Right lobe of liver (tissue), 6 donors: ENCODE measurements around the gene C4BPB. TPM values are rescaled to one million over a fixed set of nuclear protein-coding genes. Genes with fewer than 3 reads are reported as not detected.
A peak's percentile ranks its signal among the peaks of the same experiment; 100 is the strongest.

Experiments used
- ATAC-seq, 4 donors: fragments of 200-7000 bp; cut with Tn5 transposase; one replicate each; pipeline ENCODE4 v1.9.1; 2020; ENCODE audit warnings: mild to moderate bottlenecking in 4 of 4, moderate library complexity in 4 of 4
- DNase-seq, 3 donors: peaks; one replicate each; pipeline ENCODE4 v3.0.0-alpha.2; 2020
- H3K27ac ChIP-seq, 3 donors: fragments of 200-600 bp; one replicate each; pipeline ENCODE4 v1.8.0; 2022
- H3K27me3 ChIP-seq, 2 donors: fragments of 200-600 bp; one replicate each; pipeline ENCODE4 v1.8.0; 2022
- H3K36me3 ChIP-seq, 4 donors: fragments of 200-600 bp; sonication (generic) in 1 of 4; one replicate each; pipeline versions ENCODE4 v1.5.1 to v1.8.0; 2017 to 2022; ENCODE audit warnings: control low read depth in 1 of 4
- H3K4me1 ChIP-seq, 4 donors: fragments of 200-600 bp; sonication (generic) in 1 of 4; one replicate each; pipeline versions ENCODE4 v1.5.1 to v1.8.0; 2017 to 2022; ENCODE audit warnings: control low read depth in 1 of 4
- H3K4me3 ChIP-seq, 3 donors: fragments of 200-600 bp; one replicate each; pipeline ENCODE4 v1.8.0; 2022
- H3K9me3 ChIP-seq, 4 donors: fragments of 200-600 bp; sonication (generic) in 1 of 4; one replicate each; pipeline versions ENCODE4 v1.5.1 to v1.8.0; 2017 to 2022; ENCODE audit warnings: control low read depth in 1 of 4
- POLR2A ChIP-seq: fragments of 450-650 bp; IDR thresholded peaks from one replicate; pipeline ENCODE4 v1.6.1; 2017; ENCODE audit warnings: antibody characterized with exemption, mild to moderate bottlenecking
- WGBS: methylation state at CpG from one replicate; pipeline ENCODE4 v1.1.6; 2018; ENCODE audit warnings: low coverage, low lambda C conversion rate; ENCODE audit not compliant: insufficient coverage; ENCODE audit errors: missing lambda C conversion rate; 5-methylcytosine and 5-hydroxymethylcytosine counted together
- intact Hi-C, 2 donors: fragments of 100-400 bp; cut with DNase I; formaldehyde crosslinking; loops; one replicate each; pipeline versions ENCODE4 v1.11.2 to v1.14.1; 2022
- total RNA-seq, 6 experiments: library from RNA; depleted of rRNA in 2 of 6; stranded (reverse); fragments of >200 nt in 2 of 6; fragmentation: NEBNext Ultra II Directional in 3 of 6; extraction: Animal tissue kit (Norgen Biotek cat#: 25700) in 3 of 6; gene quantifications; one replicate each; pipeline versions ENCODE4 v1.1.0 to v1.2.4, GENCODE V29; 2016 to 2023
- TF ChIP-seq, protein P1 (sequence below), 4 donors: fragments of 200-600 bp in 3 of 4; fragments of 450-650 bp in 1 of 4; IDR thresholded peaks; one replicate each; pipeline versions ENCODE4 v1.5.1 to v1.8.0; 2016 to 2022; ENCODE audit warnings: antibody characterized with exemption in 4 of 4, mild to moderate bottlenecking in 2 of 4
- donor health status: DM: no; HTN: yes; CAD: no.
- donor health status: DM: no; HTN: no; CAD: no.
- donor health status: DM: no; HTN: no; CAD: no.
- donor health status: DM: no; HTN: yes; CAD: no.
- donor health status: DM: no; HTN: yes; CAD: no.

C4BPB gene
- total RNA-seq, 6 experiments from 2014 or later: 156 to 328 (median 226) TPM

DNA sequence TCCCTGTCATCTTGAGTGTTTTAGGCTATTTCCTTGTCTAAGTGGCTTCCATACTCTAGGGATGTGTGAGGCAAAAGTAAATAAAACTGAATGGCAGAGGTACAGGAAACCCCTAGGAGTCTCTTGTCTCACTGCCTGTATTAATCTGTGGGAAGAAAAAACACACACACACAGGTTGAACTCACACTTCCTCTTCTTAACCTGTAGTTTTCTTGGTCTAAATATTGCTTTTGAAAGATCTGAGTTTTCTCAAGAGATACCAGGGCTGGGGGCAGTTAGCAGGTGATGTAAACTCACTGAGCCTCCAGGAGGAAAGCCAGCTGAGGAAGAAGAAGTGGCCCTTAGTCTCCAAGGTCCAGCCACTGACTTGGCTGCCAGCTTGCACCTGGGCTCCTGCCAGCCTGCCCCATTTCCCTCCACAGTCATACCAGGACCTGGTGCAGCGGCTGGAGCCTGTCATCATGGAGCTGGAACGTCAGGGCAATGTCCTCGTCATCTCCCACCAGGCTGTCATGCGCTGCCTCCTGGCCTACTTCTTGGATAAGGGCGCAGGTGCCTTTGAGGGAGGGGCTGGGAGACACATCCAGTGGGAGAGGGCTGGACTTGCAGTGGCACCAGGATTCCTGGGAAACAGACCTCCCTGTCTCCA, 18.7 kb upstream of the C4BPB start:
- no peaks in the 10 kb centered on the region for H3K27me3 ChIP-seq
- no peak for DNase-seq

DNA sequence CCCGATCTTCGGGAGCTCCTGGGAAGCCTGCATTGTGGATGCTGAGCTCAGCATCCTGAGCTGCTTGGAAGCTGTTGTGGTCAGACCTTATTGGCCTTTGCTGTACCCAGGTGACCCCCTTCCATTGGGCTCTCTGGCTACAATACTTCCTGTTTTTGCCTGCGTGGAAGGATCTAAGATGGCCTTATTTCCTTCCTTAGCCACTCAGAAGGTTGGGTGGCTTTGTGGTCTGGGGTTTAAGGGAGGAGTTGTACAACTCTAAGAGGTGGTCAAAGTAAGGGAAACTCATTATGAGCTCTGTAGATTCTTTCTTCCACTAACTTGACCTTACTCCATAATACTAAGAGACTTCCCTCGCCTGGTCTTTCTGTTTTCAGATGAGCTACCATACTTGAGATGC, 17.8 kb upstream of the C4BPB start:
- H3K27me3 ChIP-seq: no peaks in the 10 kb centered on the region
- DNase-seq (no peak), ATAC-seq (peak in 3 of 4 donors; percentile 23 to 28 (median 24))
- no peak for TF ChIP-seq POLR2A
- TF ChIP-seq, protein P1, sequence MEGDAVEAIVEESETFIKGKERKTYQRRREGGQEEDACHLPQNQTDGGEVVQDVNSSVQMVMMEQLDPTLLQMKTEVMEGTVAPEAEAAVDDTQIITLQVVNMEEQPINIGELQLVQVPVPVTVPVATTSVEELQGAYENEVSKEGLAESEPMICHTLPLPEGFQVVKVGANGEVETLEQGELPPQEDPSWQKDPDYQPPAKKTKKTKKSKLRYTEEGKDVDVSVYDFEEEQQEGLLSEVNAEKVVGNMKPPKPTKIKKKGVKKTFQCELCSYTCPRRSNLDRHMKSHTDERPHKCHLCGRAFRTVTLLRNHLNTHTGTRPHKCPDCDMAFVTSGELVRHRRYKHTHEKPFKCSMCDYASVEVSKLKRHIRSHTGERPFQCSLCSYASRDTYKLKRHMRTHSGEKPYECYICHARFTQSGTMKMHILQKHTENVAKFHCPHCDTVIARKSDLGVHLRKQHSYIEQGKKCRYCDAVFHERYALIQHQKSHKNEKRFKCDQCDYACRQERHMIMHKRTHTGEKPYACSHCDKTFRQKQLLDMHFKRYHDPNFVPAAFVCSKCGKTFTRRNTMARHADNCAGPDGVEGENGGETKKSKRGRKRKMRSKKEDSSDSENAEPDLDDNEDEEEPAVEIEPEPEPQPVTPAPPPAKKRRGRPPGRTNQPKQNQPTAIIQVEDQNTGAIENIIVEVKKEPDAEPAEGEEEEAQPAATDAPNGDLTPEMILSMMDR (IDR thresholded peaks at IDR 0.05): no peak
- 59% methylated on average over 2 of the region's 4 CpGs for WGBS
- H3K36me3 ChIP-seq: peaks cover 0 to 19% (median under 1%) of the 10 kb centered on the region in 4 donors
- H3K9me3 ChIP-seq: no peaks in the 10 kb centered on the region
- no peak overlapping the region for H3K27ac ChIP-seq
- no peak overlapping the region for H3K4me3 ChIP-seq
- no peaks in the 10 kb centered on the region for H3K4me1 ChIP-seq
- intact Hi-C loops: no loop called here

More for the DNA sequence above, 18.7 kb upstream of the C4BPB start:
- no peak overlapping the region for H3K4me3 ChIP-seq
- intact Hi-C loops: no loop called here
- H3K9me3 ChIP-seq: no peaks in the 10 kb centered on the region
- no CpG with 5 or more reads among the region's 5 CpGs for WGBS
- TF ChIP-seq, protein P1 (IDR thresholded peaks at IDR 0.05): no peak
- no peak for TF ChIP-seq POLR2A
- ATAC-seq: no peak
- no peaks in the 10 kb centered on the region for H3K4me1 ChIP-seq
- H3K27ac ChIP-seq: no peak overlapping the region
- peaks cover 0 to 27% (median 3%) of the 10 kb centered on the region in 4 donors for H3K36me3 ChIP-seq

DNA sequence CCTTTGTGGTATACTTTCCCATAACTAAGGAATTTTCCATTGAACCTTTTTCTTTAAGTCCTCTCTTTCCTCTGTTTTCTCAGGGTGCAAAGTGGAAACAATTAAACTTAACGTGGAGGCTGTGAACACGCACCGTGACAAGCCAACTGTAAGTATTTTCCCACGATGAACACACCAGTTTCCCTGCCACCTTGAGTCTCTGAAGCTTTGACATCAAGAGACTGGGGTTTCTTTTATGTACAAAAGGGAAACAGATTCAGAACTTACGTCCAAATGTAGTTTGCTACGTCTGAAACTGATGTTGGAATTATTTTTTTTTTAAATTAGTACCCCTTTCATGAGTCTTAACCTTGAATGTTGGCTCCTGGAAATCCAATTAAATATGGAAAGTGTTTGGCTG, 17.2 kb upstream of the C4BPB start:
- DNase-seq (no peak), ATAC-seq (no peak)
- no peak for TF ChIP-seq POLR2A
- TF ChIP-seq, protein P1 (IDR thresholded peaks at IDR 0.05): no peak
- H3K36me3 ChIP-seq: peaks cover 0 to 15% (median under 1%) of the 10 kb centered on the region in 4 donors
- H3K27me3 ChIP-seq: no peaks in the 10 kb centered on the region
- 88% methylated on average over 6 of the region's 6 CpGs for WGBS
- H3K9me3 ChIP-seq: no peaks in the 10 kb centered on the region
- intact Hi-C loops: no loop called here
- H3K4me3 ChIP-seq: no peak overlapping the region
- no peaks in the 10 kb centered on the region for H3K4me1 ChIP-seq
- no peak overlapping the region for H3K27ac ChIP-seq

DNA sequence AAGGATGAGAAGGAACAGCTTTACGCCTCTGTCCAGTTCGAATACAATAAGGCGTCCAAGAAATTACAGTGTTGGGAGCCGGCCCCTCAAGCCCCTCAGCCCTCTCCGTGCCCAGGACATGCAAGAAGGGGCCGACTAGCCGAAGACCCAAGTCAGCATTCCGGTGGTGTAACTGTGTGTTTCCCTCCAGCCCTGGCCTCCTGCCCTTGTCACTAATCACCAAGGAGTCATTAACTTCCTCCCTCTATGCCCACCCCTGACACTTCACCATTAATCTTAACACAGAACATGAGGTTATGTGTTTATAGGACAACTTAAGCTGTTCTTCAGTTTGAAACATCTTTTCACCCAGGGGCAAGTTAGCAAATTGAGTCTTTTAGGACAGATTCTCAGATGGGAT, 16.4 kb upstream of the C4BPB start:
- Histone ChIP-seq H3K27ac (no peak overlapping the region), H3K27me3 (no peaks in the 10 kb centered on the region), H3K4me1 (peaks cover 0 to 2% (median 0%) of the 10 kb centered on the region in 4 donors), H3K36me3 (peaks cover 0 to 15% (median under 1%) of the 10 kb centered on the region in 4 donors), H3K4me3 (no peak overlapping the region), H3K9me3 (no peaks in the 10 kb centered on the region)
- ATAC-seq (no peak), DNase-seq (no peak)
- intact Hi-C loops: no loop called here
- no peak for TF ChIP-seq POLR2A
- TF ChIP-seq, protein P1 (IDR thresholded peaks at IDR 0.05): no peak
- WGBS: 44% methylated on average over 6 of the region's 8 CpGs
